H1 (cell line): Measurements from ENCODE around the gene CORO2B. TPM values are rescaled to one million over a fixed set of nuclear protein-coding genes. Genes with fewer than 3 reads are reported as not detected.

Experiments used
- CTCF ChIA-PET: fragments of 300-600 bp; sonication (Branson Sonifier 250); formaldehyde crosslinking; loops from one replicate; lab custom pipeline; 2021; ENCODE audit not compliant: partially characterized antibody; lab: Charles Lee
- POLR2A ChIA-PET: fragments of 300-600 bp; sonication (Branson Sonifier 250); formaldehyde crosslinking; loops from one replicate; lab custom pipeline; 2021; ENCODE audit warnings: inconsistent platforms; ENCODE audit not compliant: partially characterized antibody; lab: Charles Lee
- DNase-seq, 2 experiments: peaks; one replicate each; pipeline versions ENCODE4 v3.0.0 to v3.0.0-alpha.2; 2010 to 2022; ENCODE audit warnings: low spot score in 2 of 2, low read depth in 1 of 2, mixed read lengths in 1 of 2
- FAIRE-seq: peaks from 2 replicates; lab custom pipeline; 2011; peaks lifted over from hg19 to GRCh38; lab: Jason Lieb, UNC
- H2AFZ ChIP-seq: 2 replicates; pipeline ENCODE4 v1.8.1; 2012; ENCODE audit warnings: low read length, inconsistent platforms
- H2AK5ac ChIP-seq: 2 replicates; pipeline ENCODE4 v1.6.1; 2013; ENCODE audit warnings: low read depth, low read length
- H2BK120ac ChIP-seq: replicated peaks from 2 replicates; pipeline ENCODE3; 2013; ENCODE audit warnings: low read depth, low read length, inconsistent platforms
- H2BK12ac ChIP-seq: 2 replicates; pipeline ENCODE4 v1.6.1; 2013; ENCODE audit warnings: low read depth, low read length
- H2BK15ac ChIP-seq: 2 replicates; pipeline ENCODE4 v1.6.1; 2013; ENCODE audit warnings: low read length
- H2BK20ac ChIP-seq: 2 replicates; pipeline ENCODE4 v1.6.1; 2013; ENCODE audit warnings: low read length
- H2BK5ac ChIP-seq: 2 replicates; pipeline ENCODE4 v1.6.1; 2013; ENCODE audit warnings: low read depth, low read length
- H3K14ac ChIP-seq: 2 replicates; pipeline ENCODE4 v1.6.1; 2013; ENCODE audit warnings: inconsistent platforms; ENCODE audit not compliant: insufficient read length
- H3K18ac ChIP-seq: 2 replicates; pipeline ENCODE4 v1.6.1; 2013; ENCODE audit warnings: low read length; ENCODE audit errors: extremely low read depth
- H3K23ac ChIP-seq: 2 replicates; pipeline ENCODE4 v1.6.1; 2013; ENCODE audit warnings: inconsistent platforms; ENCODE audit not compliant: insufficient read length
- H3K23me2 ChIP-seq: 2 replicates; pipeline ENCODE4 v1.6.1; 2013; ENCODE audit warnings: low read depth, low read length
- H3K27ac ChIP-seq: 2 replicates; pipeline ENCODE4 v1.6.1; 2011; ENCODE audit warnings: low read depth, low read length, inconsistent platforms
- H3K27me3 ChIP-seq, 4 experiments: replicated peaks in 1 of 4; 1 replicate in 1 of 4; 2 replicates in 3 of 4; pipeline versions ENCODE4 v1.6.1 to v1.8.1; 2011 to 2013; ENCODE audit warnings: low read length in 3 of 4, mild to moderate bottlenecking in 3 of 4, inconsistent platforms in 2 of 4, mixed read lengths in 2 of 4, moderate library complexity in 1 of 4; ENCODE audit not compliant: control insufficient read depth in 3 of 4, insufficient read depth in 3 of 4; ENCODE audit errors: extremely low read depth in 1 of 4
- H3K36me3 ChIP-seq, 4 experiments: 2 replicates each; pipeline versions ENCODE4 v1.6.1 to v1.8.1; 2011 to 2013; ENCODE audit warnings: mild to moderate bottlenecking in 4 of 4, low read length in 3 of 4, moderate library complexity in 2 of 4, control low read depth in 1 of 4, inconsistent platforms in 1 of 4; ENCODE audit not compliant: insufficient read depth in 4 of 4, control insufficient read depth in 2 of 4
- H3K4ac ChIP-seq: replicated peaks from 2 replicates; pipeline ENCODE3; 2013; ENCODE audit warnings: low read length, low read depth, mixed read lengths, inconsistent platforms; ENCODE audit not compliant: insufficient read length
- H3K4me1 ChIP-seq, 4 experiments: replicated peaks in 1 of 4; 1 replicate in 1 of 4; 2 replicates in 3 of 4; pipeline versions ENCODE4 v1.6.1 to v1.8.1; 2011 to 2013; ENCODE audit warnings: low read length in 3 of 4, inconsistent platforms in 2 of 4, mixed read lengths in 1 of 4; ENCODE audit not compliant: insufficient read depth in 4 of 4, control insufficient read depth in 3 of 4
- H3K4me2 ChIP-seq, 2 experiments: 2 replicates each; pipeline versions ENCODE4 v1.6.1 to v1.8.1; 2011 to 2013; ENCODE audit warnings: low read depth in 2 of 2, low read length in 2 of 2, control low read depth in 1 of 2, inconsistent platforms in 1 of 2, mild to moderate bottlenecking in 1 of 2; ENCODE audit not compliant: insufficient read depth in 1 of 2
- H3K4me3 ChIP-seq, 4 experiments: fragments of 200-600, 300-600 bp in 1 of 4; sonication (generic), shearing (Covaris generic), sonication (Bioruptor Twin) in 1 of 4; 2 replicates each; pipeline versions ENCODE4 v1.5.1 to v1.8.1; 2011 to 2016; ENCODE audit warnings: low read length in 4 of 4, low read depth in 3 of 4, control low read depth in 2 of 4, inconsistent platforms in 2 of 4, mild to moderate bottlenecking in 2 of 4, mixed read lengths in 1 of 4, moderate library complexity in 1 of 4; ENCODE audit not compliant: insufficient read depth in 2 of 4; ENCODE audit errors: extremely low read depth in 1 of 4
- H3K56ac ChIP-seq: replicated peaks from 2 replicates; pipeline ENCODE3; 2013; ENCODE audit warnings: low read depth, mild to moderate bottlenecking, mixed read lengths, low read length, inconsistent platforms; ENCODE audit not compliant: insufficient read length
- H3K79me1 ChIP-seq: 2 replicates; pipeline ENCODE4 v1.6.1; 2013; ENCODE audit warnings: low read depth, low read length, control low read depth
- H3K79me2 ChIP-seq, 2 experiments: 2 replicates each; pipeline versions ENCODE4 v1.6.1 to v1.8.1; 2012 to 2013; ENCODE audit warnings: low read length in 2 of 2, mild to moderate bottlenecking in 2 of 2, inconsistent platforms in 1 of 2; ENCODE audit not compliant: insufficient read depth in 2 of 2, control insufficient read depth in 1 of 2
- H3K9ac ChIP-seq, 4 experiments: replicated peaks in 1 of 4; 1 replicate in 1 of 4; 2 replicates in 3 of 4; pipeline versions ENCODE4 v1.6.1 to v1.8.1; 2011 to 2013; ENCODE audit warnings: low read depth in 3 of 4, low read length in 3 of 4, control low read depth in 2 of 4, mild to moderate bottlenecking in 2 of 4, moderate library complexity in 2 of 4, inconsistent platforms in 1 of 4; ENCODE audit errors: extremely low read depth in 1 of 4
- H3K9me3 ChIP-seq, 2 experiments: 2 replicates each; pipeline versions ENCODE4 v1.6.1 to v1.8.1; 2012 to 2013; ENCODE audit warnings: mild to moderate bottlenecking in 2 of 2, moderate library complexity in 2 of 2, control low read depth in 1 of 2, inconsistent platforms in 1 of 2, low read depth in 1 of 2, low read length in 1 of 2, mixed read lengths in 1 of 2; ENCODE audit not compliant: insufficient read depth in 2 of 2
- H4K20me1 ChIP-seq, 2 experiments: replicated peaks in 1 of 2; 2 replicates each; pipeline versions ENCODE3 to v1.8.1; 2011 to 2013; ENCODE audit warnings: inconsistent platforms in 2 of 2, low read length in 2 of 2, mild to moderate bottlenecking in 1 of 2; ENCODE audit not compliant: insufficient read depth in 2 of 2, control insufficient read depth in 1 of 2
- H4K5ac ChIP-seq: 2 replicates; pipeline ENCODE4 v1.6.1; 2013; ENCODE audit warnings: low read length, low read depth, mixed read lengths, inconsistent platforms; ENCODE audit not compliant: insufficient read length
- H4K8ac ChIP-seq: 2 replicates; pipeline ENCODE4 v1.8.0; 2013; ENCODE audit warnings: mild to moderate bottlenecking, moderate library complexity, low read length, inconsistent platforms; ENCODE audit not compliant: insufficient read depth; ENCODE audit errors: extremely low read depth
- H4K91ac ChIP-seq: replicated peaks from 2 replicates; pipeline ENCODE3; 2013; ENCODE audit warnings: low read length, mixed read lengths, inconsistent platforms; ENCODE audit not compliant: insufficient read length
- BRCA1 ChIP-seq: IDR thresholded peaks from 2 replicates; pipeline ENCODE4 v1.6.1; 2012; ENCODE audit warnings: low read depth, low read length, improper control_type of control experiment
- CEBPB ChIP-seq: IDR thresholded peaks from 2 replicates; pipeline ENCODE4 v1.6.1; 2012; ENCODE audit warnings: low read depth, low read length
- CREB1 ChIP-seq: IDR thresholded peaks from 2 replicates; pipeline ENCODE4 v1.6.1; 2012; ENCODE audit warnings: inconsistent platforms
- HDAC2 ChIP-seq, 2 experiments: fragments of 300-600 bp in 1 of 2; sonication (generic) in 1 of 2; IDR thresholded peaks; 2 replicates each; pipeline ENCODE4 v1.6.1; 2011 to 2012; ENCODE audit warnings: low read depth in 2 of 2, low read length in 2 of 2, mild to moderate bottlenecking in 2 of 2, moderate library complexity in 2 of 2, borderline replicate concordance in 1 of 2, inconsistent platforms in 1 of 2
- KDM4A ChIP-seq: IDR thresholded peaks from one replicate; pipeline ENCODE4 v1.7.1; 2012; ENCODE audit warnings: low read depth, mild to moderate bottlenecking, moderate library complexity, low read length, inconsistent platforms; ENCODE audit not compliant: severe bottlenecking
- NANOG ChIP-seq: IDR thresholded peaks from 2 replicates; pipeline ENCODE4 v1.6.1; 2011; ENCODE audit warnings: low read length, low read depth, mild to moderate bottlenecking, inconsistent platforms; ENCODE audit not compliant: insufficient read depth, poor library complexity, severe bottlenecking
- PHF8 ChIP-seq: fragments of 200-600 bp; sonication (generic); conservative IDR thresholded peaks from 2 replicates; pipeline ENCODE4 v1.7.1; 2012; ENCODE audit warnings: low read depth, mild to moderate bottlenecking, inconsistent platforms, low read length, moderate library complexity
- RAD21 ChIP-seq, 2 experiments: IDR thresholded peaks in 1 of 2; conservative IDR thresholded peaks in 1 of 2; 2 replicates each; pipeline ENCODE4 v1.6.1; 2011; ENCODE audit warnings: low read depth in 2 of 2, low read length in 2 of 2, improper control_type of control experiment in 1 of 2, inconsistent platforms in 1 of 2, mild to moderate bottlenecking in 1 of 2, moderate library complexity in 1 of 2
- SIN3A ChIP-seq, 2 experiments: IDR thresholded peaks in 1 of 2; conservative IDR thresholded peaks in 1 of 2; 2 replicates each; pipeline ENCODE4 v1.6.1; 2011 to 2012; ENCODE audit warnings: low read length in 2 of 2, improper control_type of control experiment in 1 of 2, low read depth in 1 of 2, mild to moderate bottlenecking in 1 of 2
- SUZ12 ChIP-seq: fragments of 200-600 bp; sonication (generic); IDR thresholded peaks from 2 replicates; pipeline ENCODE4 v1.6.1; 2012; ENCODE audit warnings: mild to moderate bottlenecking, inconsistent platforms, low read length, moderate library complexity, mixed read lengths
- WGBS, 2 experiments: shearing (Covaris generic) in 1 of 2; methylation state at CpG; one replicate each; pipeline versions ENCODE4 v1.1.6 to v1.1.7; 2013 to 2015; ENCODE audit warnings: low lambda C conversion rate in 2 of 2, mixed read lengths in 2 of 2, inconsistent platforms in 1 of 2, low coverage in 1 of 2, missing lambda C conversion rate in 1 of 2; ENCODE audit not compliant: insufficient replicate concordance in 2 of 2, insufficient coverage in 1 of 2, insufficient read length in 1 of 2; ENCODE audit errors: extremely low coverage in 1 of 2, missing lambda C conversion rate in 1 of 2; 5-methylcytosine and 5-hydroxymethylcytosine counted together
- polyA plus RNA-seq, 7 experiments: library from polyadenylated mRNA; depleted of rRNA in 3 of 7; stranded (reverse) in 5 of 7; unstranded in 2 of 7; fragments of >200 nt in 5 of 7; fragments of 200-250 nt in 2 of 7; gene quantifications; 1 replicate in 5 of 7; 2 replicates in 1 of 7; 4 replicates in 1 of 7; pipeline versions ENCODE4 v1.2.1 to v1.2.3, GENCODE V29; 2011 to 2013; ENCODE audit warnings: missing spikeins in 2 of 7, mixed read lengths in 2 of 7
- total RNA-seq: library from RNA; stranded (reverse); fragmentation: NEBNext Ultra II Directional; extraction: Animal tissue kit (Norgen Biotek cat#: 25700); gene quantifications from 2 replicates; pipeline ENCODE4 v1.2.1, GENCODE V29; 2021

CORO2B gene
- total and polyA plus RNA-seq, 2 of the 8 experiments (the other 6 are each of a cell fraction or from before 2014, with no cell fraction given) = 3.4 to 6.7 TPM

GRCh38 chr15:68578175-68578979, 416 bp upstream of the CORO2B start:
- no peak overlapping the region for H3K14ac ChIP-seq
- H3K27ac ChIP-seq = no peak overlapping the region
- no peaks in the 10 kb centered on the region; the same call in 1 of the 2 replicates for H3K79me1 ChIP-seq
- H3K4me3 ChIP-seq = peak overlapping the region; percentile 37 to 81 (median 66)
- no peak for FAIRE-seq
- no peaks in the 10 kb centered on the region for H3K9me3 ChIP-seq
- H3K4me2 ChIP-seq = peak overlapping the region; percentile 95 to 99
- peaks cover 3 to 31% (median 21%) of the 10 kb centered on the region in 4 experiments for H3K4me1 ChIP-seq
- no peak overlapping the region for H3K4ac ChIP-seq
- no peak overlapping the region for H2AK5ac ChIP-seq
- H3K79me2 ChIP-seq = no peaks in the 10 kb centered on the region
- POLR2A ChIA-PET = interaction anchor here (0.7 to 2.8 kb wide), 3 partner anchors 12 to 95 kb away, joined by 3 to 9 read pairs (median 4); no protein-coding TSS in a partner anchor
- peak overlapping the region; percentile 19; the same call in 1 of the 2 replicates for H2BK15ac ChIP-seq
- peak overlapping the region; percentile 1 for H3K18ac ChIP-seq
- H4K20me1 ChIP-seq = no peaks in the 10 kb centered on the region
- H4K5ac ChIP-seq = no peak overlapping the region
- H2BK20ac ChIP-seq = no peak overlapping the region
- CTCF ChIA-PET = interaction anchor here (0.7 to 1.1 kb wide), 4 partner anchors 18 to 97 kb away, joined by 3 to 7 read pairs (median 3); no protein-coding TSS in a partner anchor
- H3K56ac ChIP-seq = no peak overlapping the region
- peak overlapping the region; percentile 5 for H2BK120ac ChIP-seq
- H3K36me3 ChIP-seq = no peaks in the 10 kb centered on the region
- peaks cover 14% of the 10 kb centered on the region for H3K23me2 ChIP-seq
- peak overlapping the region; percentile 93 for H2AFZ ChIP-seq
- peak in 1 of 2 experiments; percentile 77 for DNase-seq
- peak overlapping the region; percentile 78; the same call in 1 of the 2 replicates for H2BK12ac ChIP-seq
- peak overlapping the region; percentile 4 for H4K8ac ChIP-seq
- H3K9ac ChIP-seq = no peak overlapping the region; a peak in 1 of 7 replicates
- H4K91ac ChIP-seq = no peak overlapping the region
- no peak overlapping the region for H3K23ac ChIP-seq
- H2BK5ac ChIP-seq = no peak overlapping the region; the same call in 1 of the 2 replicates
- H3K27me3 ChIP-seq = peaks cover 0 to 31% (median 25%) of the 10 kb centered on the region in 4 experiments; a peak in 6 of 7 replicates
- 3% methylated on average over 44 of the region's 79 CpGs; no CpG with 5 or more reads in 1 of the 2 experiments for WGBS, 2 experiments
- TF ChIP-seq KDM4A = peak; percentile 92
- TF ChIP-seq PHF8 = peak; percentile 32; the same call in 1 of the 2 replicates
- TF ChIP-seq CREB1 = no peak
- TF ChIP-seq BRCA1 = no peak
- peak in 1 of 2 experiments; percentile 0; a peak in 1 of 4 replicates for TF ChIP-seq SIN3A (conservative IDR thresholded peaks at IDR 0.05 in 1 of 2, IDR thresholded peaks at IDR 0.05 in 1 of 2; ENCODE audit: low read depth in 1 of 2, low read length in 2 of 2)
- peak in 1 of 2 experiments; percentile 39; a peak in 2 of 4 replicates for TF ChIP-seq RAD21 (IDR thresholded peaks at IDR 0.05 in 1 of 2, conservative IDR thresholded peaks at IDR 0.05 in 1 of 2; ENCODE audit: low read depth in 2 of 2, low read length in 2 of 2)
- no peak for TF ChIP-seq CEBPB
- peak; percentile 70 for TF ChIP-seq SUZ12
- peak in 1 of 2 experiments; percentile 42; a peak in 2 of 4 replicates for TF ChIP-seq HDAC2 (IDR thresholded peaks at IDR 0.05; ENCODE audit: borderline replicate concordance in 1 of 2, low read depth in 2 of 2, low read length in 2 of 2)
- no peak for TF ChIP-seq NANOG
